SH-SY5Y (cell line): Measurements from ENCODE around the gene HOXB3.

ENCODE experiments used
- GATA2 ChIP-seq: IDR thresholded peaks from 2 replicates; pipeline ENCODE4 v1.6.1; 2011; ENCODE audit warnings: mild to moderate bottlenecking, low read depth, low read length
- GATA3 ChIP-seq: IDR thresholded peaks from 2 replicates; pipeline ENCODE4 v1.6.1; 2011; ENCODE audit warnings: low read depth, mild to moderate bottlenecking, low read length, moderate library complexity

- no peak for TF ChIP-seq GATA2
- TF ChIP-seq GATA3: no peak
Measured at GRCh38 chr17:48503747-48504146, 86.3 kb downstream of the HOXB3 start.
